ENCODE data around the gene NCOA7.

DNA sequence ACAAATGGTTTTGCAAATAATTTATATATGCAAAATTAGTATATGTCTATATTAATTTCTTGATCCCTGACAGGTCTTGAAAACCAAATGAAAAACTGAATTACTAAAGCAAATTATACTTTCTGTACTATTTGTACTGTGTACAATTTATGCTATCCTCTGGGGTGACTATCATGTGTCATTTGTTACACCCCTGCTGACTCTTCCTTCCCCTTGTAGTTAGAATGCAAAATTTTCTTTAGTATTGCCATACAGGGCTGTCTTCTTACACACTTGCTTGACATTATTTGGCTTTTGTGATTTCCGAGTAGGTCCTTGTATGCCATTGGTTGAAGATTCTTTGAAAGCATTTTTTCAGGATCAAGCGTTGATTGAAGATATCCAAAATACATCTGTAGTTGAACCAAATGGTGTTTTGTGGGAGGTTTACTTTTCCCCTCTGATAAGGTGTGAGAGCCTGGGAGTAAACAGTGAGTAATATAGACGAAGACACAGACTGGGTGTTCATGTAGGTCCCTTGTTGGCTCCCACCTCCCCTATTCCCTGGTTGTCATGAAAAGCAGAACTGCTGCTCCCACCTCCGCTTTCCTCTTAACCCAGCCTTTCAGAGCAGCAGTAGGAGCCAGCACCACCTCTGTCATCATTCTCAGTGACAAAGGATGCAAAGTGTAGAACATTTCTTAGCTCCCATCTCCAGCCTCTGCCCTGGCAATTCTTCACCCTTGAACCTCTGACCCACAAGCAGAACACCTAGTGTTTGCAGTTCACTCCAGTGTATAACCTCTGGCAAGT, 29.0 kb downstream of the NCOA7 start:
- TF ChIP-seq, protein P1, sequence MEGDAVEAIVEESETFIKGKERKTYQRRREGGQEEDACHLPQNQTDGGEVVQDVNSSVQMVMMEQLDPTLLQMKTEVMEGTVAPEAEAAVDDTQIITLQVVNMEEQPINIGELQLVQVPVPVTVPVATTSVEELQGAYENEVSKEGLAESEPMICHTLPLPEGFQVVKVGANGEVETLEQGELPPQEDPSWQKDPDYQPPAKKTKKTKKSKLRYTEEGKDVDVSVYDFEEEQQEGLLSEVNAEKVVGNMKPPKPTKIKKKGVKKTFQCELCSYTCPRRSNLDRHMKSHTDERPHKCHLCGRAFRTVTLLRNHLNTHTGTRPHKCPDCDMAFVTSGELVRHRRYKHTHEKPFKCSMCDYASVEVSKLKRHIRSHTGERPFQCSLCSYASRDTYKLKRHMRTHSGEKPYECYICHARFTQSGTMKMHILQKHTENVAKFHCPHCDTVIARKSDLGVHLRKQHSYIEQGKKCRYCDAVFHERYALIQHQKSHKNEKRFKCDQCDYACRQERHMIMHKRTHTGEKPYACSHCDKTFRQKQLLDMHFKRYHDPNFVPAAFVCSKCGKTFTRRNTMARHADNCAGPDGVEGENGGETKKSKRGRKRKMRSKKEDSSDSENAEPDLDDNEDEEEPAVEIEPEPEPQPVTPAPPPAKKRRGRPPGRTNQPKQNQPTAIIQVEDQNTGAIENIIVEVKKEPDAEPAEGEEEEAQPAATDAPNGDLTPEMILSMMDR (IDR thresholded peaks at IDR 0.05; ENCODE audit: borderline replicate concordance, extremely low read depth, low read length, poor library complexity, severe bottlenecking), result no peak
- TF ChIP-seq EZH2 (IDR thresholded peaks at IDR 0.05; ENCODE audit: borderline replicate concordance, low read depth, low read length, severe bottlenecking), result no peak

Measured in DND-41 (cell line).